Keratinocyte (primary cell): ENCODE measurements around the gene ITGAV. TPM values are rescaled to one million over a fixed set of nuclear protein-coding genes. Genes with fewer than 3 reads are reported as not detected.

Experiments used
- DNase-seq: peaks from one replicate; pipeline ENCODE4 v3.0.0-alpha.2; 2011; ENCODE audit warnings: low read depth, missing footprints, low spot score
- FAIRE-seq: peaks from 2 replicates; lab custom pipeline; 2011; peaks lifted over from hg19 to GRCh38; lab: Jason Lieb, UNC
- H2AFZ ChIP-seq: 2 replicates; pipeline ENCODE4 v1.6.0; 2012; ENCODE audit warnings: low read length, control low read depth, inconsistent platforms; ENCODE audit not compliant: control insufficient read depth
- H3K27ac ChIP-seq: 2 replicates; pipeline ENCODE4 v1.5.1; 2011; ENCODE audit warnings: low read length; ENCODE audit not compliant: control insufficient read depth, insufficient read depth
- H3K27me3 ChIP-seq: 3 replicates; pipeline ENCODE4 v1.6.0; 2011; ENCODE audit warnings: low read length; ENCODE audit not compliant: control insufficient read depth, insufficient read depth; ENCODE audit errors: extremely low read depth
- H3K36me3 ChIP-seq, 2 experiments: 2 replicates in 1 of 2; 3 replicates in 1 of 2; pipeline ENCODE4 v1.5.1; 2011; ENCODE audit warnings: low read length in 2 of 2, mild to moderate bottlenecking in 1 of 2; ENCODE audit not compliant: control insufficient read depth in 2 of 2, insufficient read depth in 2 of 2; ENCODE audit errors: extremely low read depth in 1 of 2
- H3K4me1 ChIP-seq: 3 replicates; pipeline ENCODE4 v1.5.1; 2011; ENCODE audit warnings: low read length; ENCODE audit not compliant: control insufficient read depth, insufficient read depth; ENCODE audit errors: extremely low read depth
- H3K4me2 ChIP-seq: 3 replicates; pipeline ENCODE4 v1.6.0; 2011; ENCODE audit warnings: low read depth, low read length; ENCODE audit not compliant: control insufficient read depth, insufficient read depth; ENCODE audit errors: extremely low read depth
- H3K4me3 ChIP-seq, 3 experiments: fragments of 200-600 bp in 1 of 3; sonication (generic) in 1 of 3; 2 replicates in 2 of 3; 3 replicates in 1 of 3; pipeline ENCODE4 v1.5.1; 2011 to 2016; ENCODE audit warnings: low read length in 3 of 3, mild to moderate bottlenecking in 3 of 3, control low read depth in 2 of 3, inconsistent platforms in 1 of 3, low read depth in 1 of 3, mixed read lengths in 1 of 3, mixed run types in 1 of 3, moderate library complexity in 1 of 3; ENCODE audit not compliant: control insufficient read depth in 2 of 3, insufficient read depth in 2 of 3; ENCODE audit errors: extremely low read depth in 1 of 3
- H3K79me2 ChIP-seq: 2 replicates; pipeline ENCODE4 v1.6.0; 2012; ENCODE audit warnings: low read length; ENCODE audit not compliant: control insufficient read depth, insufficient read depth
- H3K9ac ChIP-seq: 3 replicates; pipeline ENCODE4 v1.6.0; 2011; ENCODE audit warnings: low read length; ENCODE audit not compliant: control insufficient read depth, insufficient read depth; ENCODE audit errors: extremely low read depth
- H3K9me1 ChIP-seq: 3 replicates; pipeline ENCODE4 v1.6.0; 2011; ENCODE audit warnings: low read length; ENCODE audit not compliant: control insufficient read depth, insufficient read depth; ENCODE audit errors: extremely low read depth
- H3K9me3 ChIP-seq: 2 replicates; pipeline ENCODE4 v1.5.1; 2012; ENCODE audit warnings: low read depth, low read length; ENCODE audit not compliant: control insufficient read depth
- H4K20me1 ChIP-seq: 3 replicates; pipeline ENCODE4 v1.6.0; 2011; ENCODE audit warnings: low read length; ENCODE audit not compliant: control insufficient read depth, insufficient read depth; ENCODE audit errors: extremely low read depth
- EZH2 ChIP-seq: IDR thresholded peaks from one replicate; pipeline ENCODE4 v1.6.1; 2012; ENCODE audit warnings: inconsistent platforms, mild to moderate bottlenecking, low read length, moderate library complexity
- dilution Hi-C: fragments of 300-500 bp; cut with MboI; formaldehyde crosslinking; loops from one replicate; pipeline ENCODE4 v1.7.0; 2020; ENCODE audit warnings: low sequenced_read_pairs; ENCODE audit not compliant: extremely low pct_ligation_motif_present
- polyA plus RNA-seq, 5 experiments: library from polyadenylated mRNA; depleted of rRNA in 3 of 5; stranded (reverse) in 3 of 5; stranded (forward) in 1 of 5; unstranded in 1 of 5; fragments of >200 nt; gene quantifications; 1 replicate in 1 of 5; 2 replicates in 3 of 5; 3 replicates in 1 of 5; pipeline versions ENCODE4 v1.2.1 to v1.2.3, GENCODE V29; 2011 to 2012; ENCODE audit warnings: missing spikeins in 2 of 5, low read depth in 1 of 5, low replicate concordance in 1 of 5
- TF ChIP-seq, protein P1 (sequence below), 3 experiments: IDR thresholded peaks in 1 of 3; conservative IDR thresholded peaks in 1 of 3; optimal IDR thresholded peaks in 1 of 3; 2 replicates in 2 of 3; 3 replicates in 1 of 3; pipeline versions ENCODE3 to v1.5.1; 2011; ENCODE audit warnings: low read length in 3 of 3, mild to moderate bottlenecking in 3 of 3, moderate library complexity in 2 of 3, control low read depth in 1 of 3, inconsistent platforms in 1 of 3; ENCODE audit not compliant: insufficient read depth in 2 of 3; ENCODE audit errors: extremely low read depth in 1 of 3

Gene ITGAV
- polyA plus RNA-seq, 1 donor (not counting 4 experiments of a cell fraction or from before 2014, with no cell fraction given): 63.7 TPM

DNA sequence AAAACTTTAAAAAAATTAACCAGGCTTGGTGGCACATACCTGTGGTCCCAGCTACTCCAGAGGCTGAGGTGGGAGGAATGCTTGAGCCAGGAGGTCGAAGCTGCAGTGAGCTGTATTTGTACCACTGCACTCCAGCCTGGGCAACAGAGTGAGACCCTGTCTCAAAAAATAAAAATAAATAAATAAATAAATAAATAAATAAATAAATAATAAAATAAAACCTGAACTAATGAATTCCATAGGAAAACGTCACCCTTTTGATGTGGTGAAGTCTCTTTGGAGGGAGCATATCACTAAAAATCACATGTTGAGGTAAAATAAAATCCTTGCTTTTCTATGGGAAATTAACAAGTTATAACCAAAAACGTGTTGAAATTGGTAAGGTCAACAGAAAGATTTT lies 29.6 kb upstream of the ITGAV start:
- no peak overlapping the region for H3K4me3 ChIP-seq
- no peak overlapping the region for H3K9ac ChIP-seq
- DNase-seq (no peak), FAIRE-seq (no peak)
- TF ChIP-seq, protein P1, sequence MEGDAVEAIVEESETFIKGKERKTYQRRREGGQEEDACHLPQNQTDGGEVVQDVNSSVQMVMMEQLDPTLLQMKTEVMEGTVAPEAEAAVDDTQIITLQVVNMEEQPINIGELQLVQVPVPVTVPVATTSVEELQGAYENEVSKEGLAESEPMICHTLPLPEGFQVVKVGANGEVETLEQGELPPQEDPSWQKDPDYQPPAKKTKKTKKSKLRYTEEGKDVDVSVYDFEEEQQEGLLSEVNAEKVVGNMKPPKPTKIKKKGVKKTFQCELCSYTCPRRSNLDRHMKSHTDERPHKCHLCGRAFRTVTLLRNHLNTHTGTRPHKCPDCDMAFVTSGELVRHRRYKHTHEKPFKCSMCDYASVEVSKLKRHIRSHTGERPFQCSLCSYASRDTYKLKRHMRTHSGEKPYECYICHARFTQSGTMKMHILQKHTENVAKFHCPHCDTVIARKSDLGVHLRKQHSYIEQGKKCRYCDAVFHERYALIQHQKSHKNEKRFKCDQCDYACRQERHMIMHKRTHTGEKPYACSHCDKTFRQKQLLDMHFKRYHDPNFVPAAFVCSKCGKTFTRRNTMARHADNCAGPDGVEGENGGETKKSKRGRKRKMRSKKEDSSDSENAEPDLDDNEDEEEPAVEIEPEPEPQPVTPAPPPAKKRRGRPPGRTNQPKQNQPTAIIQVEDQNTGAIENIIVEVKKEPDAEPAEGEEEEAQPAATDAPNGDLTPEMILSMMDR (optimal IDR thresholded peaks at IDR 0.05 in 1 of 3, IDR thresholded peaks at IDR 0.05 in 1 of 3, conservative IDR thresholded peaks at IDR 0.05 in 1 of 3; ENCODE audit: extremely low read depth in 1 of 3, insufficient read depth in 2 of 3, low read length in 3 of 3): no peak
- TF ChIP-seq EZH2: no peak
- H3K4me2 ChIP-seq: no peak overlapping the region
- no peaks in the 10 kb centered on the region for H4K20me1 ChIP-seq
- dilution Hi-C loops: no loop called here
- no peak overlapping the region for H2AFZ ChIP-seq
- H3K27ac ChIP-seq: no peak overlapping the region
- no peaks in the 10 kb centered on the region for H3K9me3 ChIP-seq
- H3K79me2 ChIP-seq: no peaks in the 10 kb centered on the region
- no peaks in the 10 kb centered on the region for H3K9me1 ChIP-seq
- H3K4me1 ChIP-seq: peaks cover under 1% of the 10 kb centered on the region
- no peaks in the 10 kb centered on the region for H3K27me3 ChIP-seq
- no peaks in the 10 kb centered on the region for H3K36me3 ChIP-seq

DNA sequence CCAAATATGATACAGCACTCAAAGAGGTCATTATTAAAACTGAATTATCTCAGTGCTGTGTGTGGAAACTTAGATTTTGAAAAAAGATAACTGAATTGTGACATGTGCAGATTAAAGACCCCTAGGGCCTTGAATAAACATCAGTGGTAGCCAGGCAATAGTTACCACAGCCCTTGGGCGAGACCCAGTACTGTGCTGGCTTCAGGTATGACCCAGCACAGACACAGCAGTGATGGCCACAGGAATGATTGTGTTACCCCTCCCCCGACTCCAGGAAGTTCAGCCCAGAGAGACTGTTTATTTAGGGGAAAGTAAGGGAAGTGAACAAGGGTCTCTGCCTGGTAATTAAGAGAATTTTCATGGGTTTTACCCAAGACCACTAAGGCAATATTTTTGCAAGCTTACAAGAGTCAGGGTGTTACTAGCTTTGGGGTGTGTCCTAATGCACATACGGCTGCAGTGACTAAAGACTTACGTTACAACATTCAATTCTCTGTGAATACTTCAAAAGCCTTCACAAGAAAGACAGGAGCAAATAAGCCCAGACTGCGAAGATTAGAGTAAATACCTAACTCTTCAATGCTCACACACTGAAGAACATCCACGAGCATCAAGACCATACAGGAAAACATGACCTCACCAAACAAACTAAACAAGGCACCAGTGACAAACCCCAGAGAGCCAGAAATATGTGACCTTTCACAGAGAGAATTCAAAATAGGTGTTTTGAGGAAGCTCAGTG lies 28.2 kb upstream of the ITGAV start:
- no peaks in the 10 kb centered on the region for H3K79me2 ChIP-seq
- DNase-seq (no peak), FAIRE-seq (no peak)
- no peaks in the 10 kb centered on the region for H3K9me1 ChIP-seq
- no peaks in the 10 kb centered on the region for H3K27me3 ChIP-seq
- no peaks in the 10 kb centered on the region for H3K4me1 ChIP-seq
- TF ChIP-seq, protein P1 (optimal IDR thresholded peaks at IDR 0.05 in 1 of 3, IDR thresholded peaks at IDR 0.05 in 1 of 3, conservative IDR thresholded peaks at IDR 0.05 in 1 of 3; ENCODE audit: extremely low read depth in 1 of 3, insufficient read depth in 2 of 3, low read length in 3 of 3): no peak
- TF ChIP-seq EZH2: no peak
- dilution Hi-C loops: no loop called here
- H3K9me3 ChIP-seq: no peaks in the 10 kb centered on the region
- H3K4me2 ChIP-seq: no peak overlapping the region
- no peak overlapping the region for H3K4me3 ChIP-seq
- no peak overlapping the region for H3K9ac ChIP-seq
- no peak overlapping the region for H2AFZ ChIP-seq
- H3K36me3 ChIP-seq: no peaks in the 10 kb centered on the region
- H4K20me1 ChIP-seq: no peaks in the 10 kb centered on the region
- H3K27ac ChIP-seq: no peak overlapping the region
